H1 (cell line): ENCODE data around the gene RAB14. TPM values are rescaled to one million over a fixed set of nuclear protein-coding genes. Genes with fewer than 3 reads are reported as not detected.

ENCODE experiments used
- CHD7 ChIP-seq: fragments of 300-600 bp; sonication (generic); IDR thresholded peaks from 2 replicates; pipeline ENCODE4 v1.7.1; 2012; ENCODE audit warnings: low read length, moderate library complexity, mild to moderate bottlenecking, inconsistent platforms; ENCODE audit not compliant: insufficient replicate concordance
- RBBP5 ChIP-seq: IDR thresholded peaks from 2 replicates; pipeline ENCODE4 v1.7.1; 2012; ENCODE audit warnings: low read depth, mild to moderate bottlenecking, inconsistent platforms, low read length, moderate library complexity, borderline replicate concordance
- polyA plus RNA-seq, 7 experiments: library from polyadenylated mRNA; depleted of rRNA in 3 of 7; stranded (reverse) in 5 of 7; unstranded in 2 of 7; fragments of >200 nt in 5 of 7; fragments of 200-250 nt in 2 of 7; gene quantifications; 1 replicate in 5 of 7; 2 replicates in 1 of 7; 4 replicates in 1 of 7; pipeline versions ENCODE4 v1.2.1 to v1.2.3, GENCODE V29; 2011 to 2013; ENCODE audit warnings: missing spikeins in 2 of 7, mixed read lengths in 2 of 7
- total RNA-seq: library from RNA; stranded (reverse); fragmentation: NEBNext Ultra II Directional; extraction: Animal tissue kit (Norgen Biotek cat#: 25700); gene quantifications from 2 replicates; pipeline ENCODE4 v1.2.1, GENCODE V29; 2021

Gene RAB14
- total and polyA plus RNA-seq, 2 of the 8 experiments (the other 6 are each of a cell fraction or from before 2014, with no cell fraction given) = 9.1 to 44.8 TPM

DNA sequence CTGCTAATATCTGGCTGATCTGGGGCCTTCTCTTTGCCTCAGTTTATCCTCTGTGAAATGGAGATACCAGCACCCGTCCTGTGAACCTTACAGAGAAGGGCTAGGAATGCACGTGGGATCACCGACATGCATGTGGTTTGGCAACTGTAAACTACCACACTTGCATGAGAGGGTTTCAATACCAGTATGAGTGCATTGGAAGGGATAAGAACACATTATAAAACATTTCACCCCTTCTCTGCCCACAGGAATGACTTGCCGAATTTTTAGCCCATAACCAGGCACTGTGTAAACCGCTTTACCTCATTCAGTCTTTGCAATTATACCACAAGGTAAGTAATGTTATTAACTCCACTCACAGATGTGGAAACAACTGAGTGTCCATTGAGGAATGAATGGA lies 8.9 kb upstream of the RAB14 start (continued):
- TF ChIP-seq CHD7 (no peak), RBBP5 (no peak)
